Endothelial cell of umbilical vein (primary cell): ENCODE measurements around the gene ARL9.

Experiments
- CTCF ChIP-seq, 2 donors: IDR thresholded peaks; 1 replicate in 1 of 2; 2 replicates in 1 of 2; pipeline ENCODE4 v1.5.1; 2011; ENCODE audit warnings: low read length in 2 of 2, mild to moderate bottlenecking in 2 of 2, moderate library complexity in 2 of 2, control low read depth in 1 of 2, inconsistent platforms in 1 of 2, low read depth in 1 of 2; ENCODE audit not compliant: insufficient read depth in 1 of 2; ENCODE audit errors: extremely low read depth in 1 of 2
- EZH2 ChIP-seq: IDR thresholded peaks from 2 replicates; pipeline ENCODE4 v1.6.1; 2012; ENCODE audit warnings: borderline replicate concordance, low read depth, mild to moderate bottlenecking, moderate library complexity, low read length, inconsistent platforms; ENCODE audit not compliant: severe bottlenecking
- MAX ChIP-seq: IDR thresholded peaks from 2 replicates; pipeline ENCODE4 v1.6.1; 2011; ENCODE audit not compliant: insufficient read depth, insufficient read length
- POLR2A ChIP-seq: IDR thresholded peaks from 2 replicates; pipeline ENCODE4 v1.6.1; 2012; ENCODE audit warnings: low read depth, mild to moderate bottlenecking, control low read depth, low read length
- POLR2AphosphoS5 ChIP-seq: IDR thresholded peaks from 2 replicates; pipeline ENCODE4 v1.6.1; 2012; ENCODE audit warnings: low read depth, mild to moderate bottlenecking, control low read depth, low read length, moderate library complexity; ENCODE audit not compliant: insufficient read depth

- no peak for TF ChIP-seq CTCF (IDR thresholded peaks at IDR 0.05; ENCODE audit: extremely low read depth in 1 of 2, insufficient read depth in 1 of 2, low read depth in 1 of 2, low read length in 2 of 2)
- no peak for TF ChIP-seq MAX
- no peak for TF ChIP-seq POLR2A
- TF ChIP-seq EZH2, result no peak
- TF ChIP-seq POLR2AphosphoS5, result no peak
These were observed 31.6 kb downstream of the ARL9 start for GRCh38 chr4:56537147-56537546.
